Calu3 (cell line): ENCODE measurements around the gene CSMD2. TPM values are rescaled to one million over a fixed set of nuclear protein-coding genes. Genes with fewer than 3 reads are reported as not detected.

ENCODE experiments used
- BruUV-seq: library from RNA; stranded (reverse); fragments of 400-500 nt; replicated peaks from 2 replicates; lab custom pipeline; 2021; lab: Mats Ljungman, UMichigan
- CTCF ChIA-PET: fragments of 300-600 bp; sonication (Branson Sonifier 250); formaldehyde crosslinking; loops from one replicate; lab custom pipeline; 2022; ENCODE audit warnings: antibody characterized with exemption; lab: Charles Lee
- DNase-seq: peaks from one replicate; pipeline ENCODE4 v3.0.0; 2022
- H3K27ac Mint-ChIP-seq: one replicate; pipeline ENCODE4 v1.8.0; 2022; ENCODE audit warnings: mixed read lengths; ENCODE audit not compliant: unreplicated experiment
- H3K27me3 Mint-ChIP-seq: one replicate; pipeline ENCODE4 v1.8.0; 2022; ENCODE audit warnings: mixed read lengths; ENCODE audit not compliant: unreplicated experiment
- H3K36me3 Mint-ChIP-seq: one replicate; pipeline ENCODE4 v1.8.0; 2022; ENCODE audit warnings: mild to moderate bottlenecking, moderate library complexity, mixed read lengths; ENCODE audit not compliant: insufficient read depth, unreplicated experiment
- H3K4me1 Mint-ChIP-seq: one replicate; pipeline ENCODE4 v1.8.0; 2022; ENCODE audit warnings: mild to moderate bottlenecking, low read depth, mixed read lengths; ENCODE audit not compliant: unreplicated experiment
- H3K4me3 Mint-ChIP-seq: one replicate; pipeline ENCODE4 v1.8.0; 2022; ENCODE audit warnings: mild to moderate bottlenecking, low read depth, moderate library complexity, mixed read lengths; ENCODE audit not compliant: unreplicated experiment
- H3K9me3 Mint-ChIP-seq: one replicate; pipeline ENCODE4 v1.8.0; 2022; ENCODE audit warnings: low read depth, mixed read lengths; ENCODE audit not compliant: unreplicated experiment
- intact Hi-C: fragments of 100-400 bp; cut with micrococcal nuclease; formaldehyde crosslinking; loops from one replicate; pipeline ENCODE4 v1.10.0; 2022; ENCODE audit not compliant: unreplicated experiment
- total RNA-seq: library from RNA; stranded (reverse); gene quantifications from 2 replicates; pipeline ENCODE4 v1.2.3, GENCODE V29; 2022
- TF ChIP-seq, protein P1 (sequence below): fragments of 200-600 bp; IDR thresholded peaks from one replicate; pipeline ENCODE4 v1.8.0; 2022; ENCODE audit warnings: antibody characterized with exemption; ENCODE audit not compliant: unreplicated experiment

CSMD2 gene
- total RNA-seq, 1 experiment from 2014 or later, result not detected

DNA sequence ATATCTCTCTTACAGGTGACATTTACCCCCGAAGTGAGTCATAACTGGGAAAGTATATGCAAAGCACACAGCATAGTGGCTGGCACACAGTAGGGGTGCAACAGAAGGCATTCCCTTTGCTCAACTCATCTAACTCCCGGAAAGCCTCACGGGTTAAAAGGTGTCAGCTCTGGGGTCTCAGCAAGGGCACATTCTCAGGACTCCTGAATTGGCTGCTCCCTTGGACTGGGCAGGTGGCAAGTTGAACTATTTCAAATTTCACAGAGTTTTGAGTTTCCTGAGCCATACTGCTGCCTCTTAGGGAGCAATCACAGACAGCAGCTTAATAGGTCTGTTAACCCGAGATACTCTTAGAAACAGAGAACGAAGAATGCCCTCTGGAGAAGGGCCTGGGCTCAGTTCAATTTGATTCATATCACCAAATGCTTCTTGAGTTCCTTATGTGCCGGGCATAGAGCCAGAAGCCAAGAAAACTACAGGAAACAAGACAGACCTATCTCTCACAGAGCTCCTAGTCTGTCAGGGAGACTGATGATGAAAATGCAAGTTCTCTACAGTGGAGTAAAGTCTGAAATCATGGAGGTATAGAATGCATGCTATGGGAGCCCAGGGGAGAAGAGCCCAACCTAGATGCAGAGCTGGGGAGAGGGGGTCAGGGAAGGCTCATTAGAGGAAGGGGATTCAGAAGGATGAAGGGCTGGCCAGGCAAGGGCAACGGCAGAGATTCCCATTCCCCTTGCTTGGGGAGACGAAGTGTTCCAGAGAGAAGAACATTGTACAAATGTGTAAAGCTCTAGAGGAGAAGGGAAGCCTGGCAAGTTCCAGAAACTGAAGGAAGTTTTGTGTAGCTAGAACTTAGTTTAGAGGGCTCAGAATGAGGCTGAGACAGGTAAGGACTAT, 445.0 kb downstream of the CSMD2 start:
- H3K4me1 Mint-ChIP-seq, result no peaks in the 10 kb centered on the region
- H3K27ac Mint-ChIP-seq, result no peak overlapping the region
- H3K4me3 Mint-ChIP-seq, result no peak overlapping the region
- H3K9me3 Mint-ChIP-seq, result peaks cover 3% of the 10 kb centered on the region
- no peaks in the 10 kb centered on the region for H3K36me3 Mint-ChIP-seq
- CTCF ChIA-PET, result interaction anchor here (0.8 kb wide), 1 partner anchor 107 kb away, joined by 3 read pairs; no protein-coding TSS in a partner anchor
- no TSS peak for BruUV-seq
- intact Hi-C loops, result no loop called here
- peaks cover 24% of the 10 kb centered on the region for H3K27me3 Mint-ChIP-seq
- TF ChIP-seq, protein P1, sequence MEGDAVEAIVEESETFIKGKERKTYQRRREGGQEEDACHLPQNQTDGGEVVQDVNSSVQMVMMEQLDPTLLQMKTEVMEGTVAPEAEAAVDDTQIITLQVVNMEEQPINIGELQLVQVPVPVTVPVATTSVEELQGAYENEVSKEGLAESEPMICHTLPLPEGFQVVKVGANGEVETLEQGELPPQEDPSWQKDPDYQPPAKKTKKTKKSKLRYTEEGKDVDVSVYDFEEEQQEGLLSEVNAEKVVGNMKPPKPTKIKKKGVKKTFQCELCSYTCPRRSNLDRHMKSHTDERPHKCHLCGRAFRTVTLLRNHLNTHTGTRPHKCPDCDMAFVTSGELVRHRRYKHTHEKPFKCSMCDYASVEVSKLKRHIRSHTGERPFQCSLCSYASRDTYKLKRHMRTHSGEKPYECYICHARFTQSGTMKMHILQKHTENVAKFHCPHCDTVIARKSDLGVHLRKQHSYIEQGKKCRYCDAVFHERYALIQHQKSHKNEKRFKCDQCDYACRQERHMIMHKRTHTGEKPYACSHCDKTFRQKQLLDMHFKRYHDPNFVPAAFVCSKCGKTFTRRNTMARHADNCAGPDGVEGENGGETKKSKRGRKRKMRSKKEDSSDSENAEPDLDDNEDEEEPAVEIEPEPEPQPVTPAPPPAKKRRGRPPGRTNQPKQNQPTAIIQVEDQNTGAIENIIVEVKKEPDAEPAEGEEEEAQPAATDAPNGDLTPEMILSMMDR, result no peak
- DNase-seq, result no peak

DNA sequence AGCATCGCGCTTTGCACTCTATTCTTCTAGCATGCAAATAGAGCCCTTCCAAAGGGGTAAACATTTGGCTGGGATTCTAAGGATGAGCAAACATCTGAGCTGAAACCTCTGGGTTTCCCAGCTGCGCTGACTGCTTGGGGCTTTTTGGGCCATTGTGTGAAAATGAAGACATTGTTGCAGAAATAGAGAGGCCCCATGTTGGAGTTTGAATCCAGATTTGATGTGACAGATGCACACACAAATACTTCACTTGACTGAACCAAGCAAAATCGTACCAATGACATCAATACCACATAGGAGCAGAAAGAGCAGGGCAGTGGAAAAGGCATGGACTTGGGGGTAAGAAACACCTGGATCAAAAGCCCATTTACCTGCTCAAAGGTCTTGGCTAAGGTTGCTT, 445.7 kb downstream of the CSMD2 start:
- no TSS peak for BruUV-seq
- CTCF ChIA-PET, result no interaction called here
- DNase-seq, result no peak
- Mint-ChIP-seq H3K4me3 (no peak overlapping the region), H3K36me3 (no peaks in the 10 kb centered on the region), H3K4me1 (no peaks in the 10 kb centered on the region), H3K27ac (no peak overlapping the region), H3K9me3 (peaks cover 3% of the 10 kb centered on the region), H3K27me3 (peaks cover 31% of the 10 kb centered on the region)
- TF ChIP-seq, protein P1, result no peak
- intact Hi-C loops, result no loop called here

DNA sequence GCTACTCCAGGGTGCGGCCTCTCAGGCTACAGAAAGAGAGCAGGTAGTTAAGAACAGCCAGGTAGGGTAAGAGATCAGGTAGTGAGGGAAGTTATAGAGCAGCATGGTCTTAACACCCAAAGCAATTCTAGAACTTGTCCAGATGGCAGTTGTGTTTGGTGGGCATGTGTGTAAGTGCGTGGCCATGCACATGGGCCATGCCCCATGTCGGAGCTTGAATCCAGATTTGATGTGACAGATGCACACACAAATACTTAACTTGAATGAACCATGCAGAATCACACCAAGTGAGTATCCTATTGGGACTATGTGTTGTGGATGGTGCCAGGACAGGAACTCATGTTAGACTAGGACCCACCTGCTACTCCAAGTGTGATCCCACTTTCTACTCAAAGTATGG, 446.8 kb downstream of the CSMD2 start:
- H3K27me3 Mint-ChIP-seq, result peaks cover 36% of the 10 kb centered on the region
- no peaks in the 10 kb centered on the region for H3K4me1 Mint-ChIP-seq
- H3K9me3 Mint-ChIP-seq, result peaks cover 3% of the 10 kb centered on the region
- no peak for DNase-seq
- no peak overlapping the region for H3K27ac Mint-ChIP-seq
- H3K4me3 Mint-ChIP-seq, result no peak overlapping the region
- TF ChIP-seq, protein P1, result no peak
- CTCF ChIA-PET, result no interaction called here
- H3K36me3 Mint-ChIP-seq, result no peaks in the 10 kb centered on the region
- no TSS peak for BruUV-seq
- intact Hi-C loops, result no loop called here

DNA sequence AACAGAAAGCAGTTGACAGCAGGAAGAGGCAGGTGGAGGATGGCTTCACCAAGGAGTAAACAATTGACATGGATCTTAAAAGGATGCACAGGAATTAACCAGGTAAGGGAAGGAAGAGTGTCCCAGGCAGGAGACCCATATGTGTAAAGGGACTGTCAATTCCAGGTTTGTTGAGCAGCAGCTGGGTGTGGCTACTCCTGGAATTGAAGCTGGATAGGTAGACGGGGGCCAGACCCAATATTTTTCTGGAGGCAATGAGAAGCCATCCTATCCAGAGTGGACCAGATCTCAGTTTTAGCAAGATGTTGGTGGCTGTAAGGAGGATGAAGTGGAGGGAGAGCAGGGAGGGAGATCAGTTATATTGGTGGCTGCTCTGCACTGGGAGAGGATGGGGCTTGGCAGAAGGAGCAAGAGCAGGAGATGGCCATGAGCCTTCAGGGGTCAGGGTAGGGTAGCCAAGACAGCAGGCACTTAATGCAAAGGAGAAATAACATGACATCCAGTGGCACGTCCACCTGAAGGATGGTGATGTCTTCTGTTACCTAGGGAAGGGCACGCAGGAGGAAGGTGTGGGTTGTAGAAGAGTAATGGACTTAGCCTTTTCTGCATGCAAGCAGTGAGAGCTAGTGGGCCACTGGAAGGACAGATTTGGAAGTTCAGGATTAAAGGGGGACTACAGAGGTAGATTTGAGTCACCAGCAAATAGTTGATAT, 447.9 kb downstream of the CSMD2 start:
- no peak overlapping the region for H3K4me3 Mint-ChIP-seq
- no peaks in the 10 kb centered on the region for H3K4me1 Mint-ChIP-seq
- H3K27ac Mint-ChIP-seq, result no peak overlapping the region
- intact Hi-C loops, result no loop called here
- CTCF ChIA-PET, result no interaction called here
- TF ChIP-seq, protein P1, result no peak
- DNase-seq, result no peak
- peaks cover 36% of the 10 kb centered on the region for H3K27me3 Mint-ChIP-seq
- H3K9me3 Mint-ChIP-seq, result peaks cover 3% of the 10 kb centered on the region
- no TSS peak for BruUV-seq
- H3K36me3 Mint-ChIP-seq, result no peaks in the 10 kb centered on the region
